Fibroblast of lung (primary cell): ENCODE measurements around the gene SCGN. TPM values are rescaled to one million over a fixed set of nuclear protein-coding genes. Genes with fewer than 3 reads are reported as not detected.

Experiments
- DNase-seq, 2 donors: peaks; one replicate each; pipeline versions ENCODE4 v3.0.0 to v3.0.0-alpha.2; 2010; ENCODE audit warnings: low read depth in 2 of 2
- H2AFZ ChIP-seq: 2 replicates; pipeline ENCODE4 v1.5.1; 2012; ENCODE audit warnings: low read length, control low read depth, inconsistent platforms
- H3K27ac ChIP-seq: 2 replicates; pipeline ENCODE4 v1.5.1; 2011; ENCODE audit warnings: low read length, control low read depth; ENCODE audit not compliant: insufficient read depth
- H3K27me3 ChIP-seq: 2 replicates; pipeline ENCODE4 v1.5.1; 2011; ENCODE audit warnings: mild to moderate bottlenecking, low read length; ENCODE audit not compliant: control insufficient read depth, insufficient read depth
- H3K36me3 ChIP-seq: 2 replicates; pipeline ENCODE4 v1.5.1; 2011; ENCODE audit warnings: low read length; ENCODE audit not compliant: control insufficient read depth, insufficient read depth
- H3K4me1 ChIP-seq: 2 replicates; pipeline ENCODE4 v1.5.1; 2011; ENCODE audit warnings: low read length; ENCODE audit not compliant: control insufficient read depth, insufficient read depth; ENCODE audit errors: extremely low read depth
- H3K4me2 ChIP-seq: 2 replicates; pipeline ENCODE4 v1.5.1; 2011; ENCODE audit warnings: low read length, control low read depth; ENCODE audit not compliant: insufficient read depth; ENCODE audit errors: extremely low read depth
- H3K4me3 ChIP-seq, 4 experiments: fragments of 200-600 bp in 1 of 4; sonication (generic) in 1 of 4; replicated peaks in 1 of 4; 2 replicates each; pipeline ENCODE4 v1.5.1; 2011 to 2016; ENCODE audit warnings: low read length in 4 of 4, low read depth in 3 of 4, mild to moderate bottlenecking in 3 of 4, control low read depth in 2 of 4, inconsistent platforms in 1 of 4, mixed read lengths in 1 of 4; ENCODE audit not compliant: insufficient read depth in 1 of 4; ENCODE audit errors: control extremely low read depth in 1 of 4
- H3K79me2 ChIP-seq: 2 replicates; pipeline ENCODE4 v1.5.1; 2012; ENCODE audit warnings: mild to moderate bottlenecking, low read length, inconsistent platforms; ENCODE audit not compliant: control insufficient read depth, insufficient read depth
- H3K9ac ChIP-seq: 2 replicates; pipeline ENCODE4 v1.5.1; 2011; ENCODE audit warnings: mild to moderate bottlenecking, low read length, control low read depth; ENCODE audit not compliant: insufficient read depth
- H3K9me3 ChIP-seq: 2 replicates; pipeline ENCODE4 v1.5.1; 2012; ENCODE audit warnings: low read depth, low read length; ENCODE audit not compliant: control insufficient read depth, insufficient read depth
- H4K20me1 ChIP-seq: 2 replicates; pipeline ENCODE4 v1.5.1; 2011; ENCODE audit warnings: low read length; ENCODE audit not compliant: control insufficient read depth, insufficient read depth; ENCODE audit errors: extremely low read depth
- EZH2 ChIP-seq: IDR thresholded peaks from 2 replicates; pipeline ENCODE4 v1.5.1; 2012; ENCODE audit warnings: low read length, control low read depth, mild to moderate bottlenecking; ENCODE audit errors: missing control alignments
- polyA plus RNA-seq, 2 donors: library from polyadenylated mRNA; depleted of rRNA in 1 of 2; stranded (reverse) in 1 of 2; unstranded in 1 of 2; fragments of >200 nt; gene quantifications; 2 replicates each; pipeline ENCODE4 v1.2.1, GENCODE V29; 2011 to 2012; ENCODE audit warnings: missing spikeins in 1 of 2
- total RNA-seq: library from RNA; depleted of rRNA; stranded (reverse); fragments of >200 nt; gene quantifications from 2 replicates; pipeline ENCODE4 v1.2.1, GENCODE V29; 2014
- TF ChIP-seq, protein P1 (sequence below), 2 donors: IDR thresholded peaks in 1 of 2; conservative IDR thresholded peaks in 1 of 2; 1 replicate in 1 of 2; 2 replicates in 1 of 2; pipeline ENCODE4 v1.5.1; 2011 to 2012; ENCODE audit warnings: low read length in 2 of 2, control low read depth in 1 of 2, inconsistent platforms in 1 of 2, low read depth in 1 of 2, mild to moderate bottlenecking in 1 of 2

Gene SCGN
- total and polyA plus RNA-seq, 2 donors (not counting 1 experiment from before 2014, with no cell fraction given): not detected

DNA sequence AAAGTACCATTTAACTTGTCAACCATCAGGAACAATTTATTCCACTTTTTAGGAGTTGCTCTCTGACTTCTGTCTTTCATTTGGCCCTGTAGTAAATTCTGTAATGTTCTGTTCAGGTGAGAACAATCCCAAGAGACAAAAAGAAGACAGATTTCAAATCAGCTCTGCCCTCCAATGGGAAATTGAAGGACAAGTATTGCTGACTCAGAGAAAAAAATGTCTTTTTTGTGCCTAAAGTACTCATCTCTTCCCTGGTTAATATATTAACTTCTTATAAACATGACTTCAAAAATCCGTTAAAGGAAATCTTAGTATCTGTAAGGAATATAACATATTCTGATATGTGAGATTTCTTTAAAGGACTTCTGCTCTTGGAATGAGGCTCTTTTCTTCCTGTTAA lies 38.6 kb upstream of the SCGN start:
- no peaks in the 10 kb centered on the region for H3K27me3 ChIP-seq
- H3K27ac ChIP-seq: no peak overlapping the region
- DNase-seq: no peak
- no peaks in the 10 kb centered on the region for H3K79me2 ChIP-seq
- H2AFZ ChIP-seq: no peak overlapping the region
- no peak overlapping the region for H3K4me3 ChIP-seq
- TF ChIP-seq, protein P1, sequence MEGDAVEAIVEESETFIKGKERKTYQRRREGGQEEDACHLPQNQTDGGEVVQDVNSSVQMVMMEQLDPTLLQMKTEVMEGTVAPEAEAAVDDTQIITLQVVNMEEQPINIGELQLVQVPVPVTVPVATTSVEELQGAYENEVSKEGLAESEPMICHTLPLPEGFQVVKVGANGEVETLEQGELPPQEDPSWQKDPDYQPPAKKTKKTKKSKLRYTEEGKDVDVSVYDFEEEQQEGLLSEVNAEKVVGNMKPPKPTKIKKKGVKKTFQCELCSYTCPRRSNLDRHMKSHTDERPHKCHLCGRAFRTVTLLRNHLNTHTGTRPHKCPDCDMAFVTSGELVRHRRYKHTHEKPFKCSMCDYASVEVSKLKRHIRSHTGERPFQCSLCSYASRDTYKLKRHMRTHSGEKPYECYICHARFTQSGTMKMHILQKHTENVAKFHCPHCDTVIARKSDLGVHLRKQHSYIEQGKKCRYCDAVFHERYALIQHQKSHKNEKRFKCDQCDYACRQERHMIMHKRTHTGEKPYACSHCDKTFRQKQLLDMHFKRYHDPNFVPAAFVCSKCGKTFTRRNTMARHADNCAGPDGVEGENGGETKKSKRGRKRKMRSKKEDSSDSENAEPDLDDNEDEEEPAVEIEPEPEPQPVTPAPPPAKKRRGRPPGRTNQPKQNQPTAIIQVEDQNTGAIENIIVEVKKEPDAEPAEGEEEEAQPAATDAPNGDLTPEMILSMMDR (conservative IDR thresholded peaks at IDR 0.05 in 1 of 2, IDR thresholded peaks at IDR 0.05 in 1 of 2; ENCODE audit: low read depth in 1 of 2, low read length in 2 of 2): no peak
- TF ChIP-seq EZH2: no peak
- no peak overlapping the region for H3K4me2 ChIP-seq
- no peaks in the 10 kb centered on the region for H3K4me1 ChIP-seq
- H4K20me1 ChIP-seq: no peaks in the 10 kb centered on the region
- no peak overlapping the region for H3K9ac ChIP-seq
- no peaks in the 10 kb centered on the region for H3K36me3 ChIP-seq
- H3K9me3 ChIP-seq: no peaks in the 10 kb centered on the region

DNA sequence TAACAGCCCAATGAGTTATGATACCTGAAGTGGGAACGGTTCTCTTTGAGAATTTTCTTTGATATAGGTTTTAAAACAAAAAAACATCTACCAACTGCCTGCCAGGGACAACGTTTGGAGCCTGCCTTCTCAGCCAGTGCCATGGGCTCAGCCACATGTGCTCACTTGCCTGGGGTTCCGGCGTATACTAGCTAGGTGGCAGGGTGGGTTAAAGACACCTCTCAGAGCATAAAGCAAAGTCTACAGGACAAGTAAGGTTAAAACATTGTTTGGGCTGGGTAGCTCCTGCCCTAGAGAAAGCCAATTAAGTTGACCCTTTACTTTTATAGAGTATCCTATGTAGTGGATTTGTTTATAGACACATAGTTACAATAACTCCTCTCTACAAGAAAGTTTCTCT lies 38.0 kb upstream of the SCGN start:
- Histone ChIP-seq H3K4me1 (no peaks in the 10 kb centered on the region), H3K4me2 (no peak overlapping the region), H3K27ac (no peak overlapping the region), H3K36me3 (no peaks in the 10 kb centered on the region), H3K79me2 (no peaks in the 10 kb centered on the region), H2AFZ (no peak overlapping the region), H3K27me3 (no peaks in the 10 kb centered on the region), H4K20me1 (no peaks in the 10 kb centered on the region), H3K9ac (no peak overlapping the region), H3K4me3 (no peak overlapping the region), H3K9me3 (no peaks in the 10 kb centered on the region)
- DNase-seq: no peak
- TF ChIP-seq, protein P1 (conservative IDR thresholded peaks at IDR 0.05 in 1 of 2, IDR thresholded peaks at IDR 0.05 in 1 of 2; ENCODE audit: low read depth in 1 of 2, low read length in 2 of 2): no peak
- no peak for TF ChIP-seq EZH2

DNA sequence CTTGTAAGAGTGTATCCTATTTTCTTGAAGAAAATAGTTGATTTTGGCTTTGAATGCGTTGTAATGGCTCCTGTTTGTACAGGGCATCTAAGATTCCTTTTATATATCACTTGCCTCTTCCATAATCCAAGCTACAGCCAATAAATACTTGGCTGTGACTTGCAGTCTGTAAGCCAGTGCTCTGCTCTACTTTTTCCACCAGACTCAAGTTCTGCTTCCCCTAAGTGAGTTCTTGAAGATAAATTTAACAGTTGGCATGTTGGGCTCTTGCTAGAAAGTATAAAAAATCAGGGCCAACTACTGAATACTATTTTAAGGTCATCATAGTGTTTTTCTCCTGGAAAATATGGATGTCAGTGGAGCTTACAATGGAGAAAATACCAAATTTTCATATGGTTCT lies 36.5 kb upstream of the SCGN start:
- no peak overlapping the region for H3K4me3 ChIP-seq
- no peak overlapping the region for H3K9ac ChIP-seq

More for the DNA sequence above, 36.5 kb upstream of the SCGN start:
- Histone ChIP-seq H3K9me3 (no peaks in the 10 kb centered on the region), H4K20me1 (no peaks in the 10 kb centered on the region), H2AFZ (no peak overlapping the region), H3K79me2 (no peaks in the 10 kb centered on the region), H3K4me2 (no peak overlapping the region), H3K36me3 (no peaks in the 10 kb centered on the region), H3K27ac (no peak overlapping the region), H3K27me3 (no peaks in the 10 kb centered on the region), H3K4me1 (no peaks in the 10 kb centered on the region)
- TF ChIP-seq, protein P1 (conservative IDR thresholded peaks at IDR 0.05 in 1 of 2, IDR thresholded peaks at IDR 0.05 in 1 of 2; ENCODE audit: low read depth in 1 of 2, low read length in 2 of 2): no peak
- TF ChIP-seq EZH2: no peak
- DNase-seq: no peak
